Liver (tissue), 9 donors: ENCODE results near the gene RANBP1. TPM values are rescaled to one million over a fixed set of nuclear protein-coding genes. Genes with fewer than 3 reads are reported as not detected.

Source experiments
- DNase-seq: peaks from one replicate; pipeline ENCODE4 v3.0.0-alpha.2; 2017; ENCODE audit warnings: low spot score
- H3K27ac ChIP-seq, 2 donors: one replicate each; pipeline ENCODE4 v1.7.0; 2013; ENCODE audit warnings: inconsistent platforms in 2 of 2, low read length in 2 of 2, control low read depth in 1 of 2, low read depth in 1 of 2, mild to moderate bottlenecking in 1 of 2
- H3K27me3 ChIP-seq, 4 donors: one replicate each; pipeline versions ENCODE4 v1.6.1 to v1.7.0; 2013; ENCODE audit warnings: low read length in 3 of 4, inconsistent platforms in 1 of 4, mild to moderate bottlenecking in 1 of 4, moderate library complexity in 1 of 4; ENCODE audit not compliant: control insufficient read depth in 4 of 4, insufficient read depth in 4 of 4
- H3K36me3 ChIP-seq, 4 donors: one replicate each; pipeline versions ENCODE4 v1.6.1 to v1.7.0; 2013; ENCODE audit warnings: low read length in 3 of 4, mild to moderate bottlenecking in 3 of 4, low read depth in 1 of 4, moderate library complexity in 1 of 4; ENCODE audit not compliant: control insufficient read depth in 4 of 4, insufficient read depth in 3 of 4
- H3K4me1 ChIP-seq, 4 donors: one replicate each; pipeline versions ENCODE4 v1.6.1 to v1.7.0; 2013; ENCODE audit warnings: low read length in 3 of 4, mild to moderate bottlenecking in 3 of 4, moderate library complexity in 1 of 4; ENCODE audit not compliant: control insufficient read depth in 4 of 4, insufficient read depth in 4 of 4
- H3K4me3 ChIP-seq, 3 donors: one replicate each; pipeline versions ENCODE4 v1.6.1 to v1.7.0; 2013; ENCODE audit warnings: low read length in 3 of 3, control low read depth in 1 of 3, low read depth in 1 of 3, mild to moderate bottlenecking in 1 of 3
- H3K9ac ChIP-seq, 2 donors: one replicate each; pipeline ENCODE4 v1.7.0; 2013; ENCODE audit warnings: low read length in 2 of 2, mild to moderate bottlenecking in 2 of 2, moderate library complexity in 2 of 2, control low read depth in 1 of 2, low read depth in 1 of 2
- H3K9me3 ChIP-seq, 4 donors: one replicate each; pipeline versions ENCODE4 v1.6.1 to v1.7.0; 2013; ENCODE audit warnings: low read length in 3 of 4; ENCODE audit not compliant: control insufficient read depth in 4 of 4
- EGR1 ChIP-seq, 2 donors: IDR thresholded peaks; 2 replicates each; pipeline ENCODE4 v1.6.1; 2016 to 2018; ENCODE audit warnings: antibody characterized with exemption in 2 of 2, low read depth in 2 of 2
- FOXA1 ChIP-seq: IDR thresholded peaks from 2 replicates; pipeline ENCODE4 v1.6.1; 2016; ENCODE audit warnings: antibody characterized with exemption
- FOXA2 ChIP-seq: IDR thresholded peaks from 2 replicates; pipeline ENCODE4 v1.6.1; 2016; ENCODE audit warnings: antibody characterized with exemption
- GABPA ChIP-seq, 2 donors: IDR thresholded peaks in 1 of 2; conservative IDR thresholded peaks in 1 of 2; 2 replicates each; pipeline ENCODE4 v1.6.1; 2016; ENCODE audit warnings: antibody characterized with exemption in 2 of 2, mild to moderate bottlenecking in 1 of 2, moderate library complexity in 1 of 2
- HNF4A ChIP-seq, 2 donors: conservative IDR thresholded peaks; 2 replicates each; pipeline ENCODE4 v1.6.1; 2016; ENCODE audit warnings: antibody characterized with exemption in 2 of 2, mild to moderate bottlenecking in 2 of 2
- HNF4G ChIP-seq: IDR thresholded peaks from 2 replicates; pipeline ENCODE4 v1.6.1; 2016; ENCODE audit warnings: antibody characterized with exemption
- JUND ChIP-seq, 2 donors: IDR thresholded peaks; 2 replicates each; pipeline ENCODE4 v1.6.1; 2016; ENCODE audit warnings: antibody characterized with exemption in 2 of 2
- MAX ChIP-seq: IDR thresholded peaks from 2 replicates; pipeline ENCODE4 v1.6.1; 2016; ENCODE audit warnings: antibody characterized with exemption
- NR2F2 ChIP-seq: IDR thresholded peaks from 2 replicates; pipeline ENCODE4 v1.6.1; 2016; ENCODE audit warnings: antibody characterized with exemption
- RAD21 ChIP-seq, 2 donors: IDR thresholded peaks; 2 replicates each; pipeline ENCODE4 v1.6.1; 2016; ENCODE audit warnings: antibody characterized with exemption in 2 of 2, mild to moderate bottlenecking in 2 of 2
- REST ChIP-seq: IDR thresholded peaks from 2 replicates; pipeline ENCODE4 v1.6.1; 2016; ENCODE audit warnings: antibody characterized with exemption, mild to moderate bottlenecking
- RXRA ChIP-seq, 2 donors: IDR thresholded peaks; 2 replicates each; pipeline ENCODE4 v1.6.1; 2017 to 2018; ENCODE audit warnings: antibody characterized with exemption in 2 of 2, mild to moderate bottlenecking in 1 of 2
- SP1 ChIP-seq: IDR thresholded peaks from 2 replicates; pipeline ENCODE4 v1.6.1; 2018; ENCODE audit warnings: antibody characterized with exemption, mild to moderate bottlenecking
- TAF1 ChIP-seq: conservative IDR thresholded peaks from 2 replicates; pipeline ENCODE4 v1.6.1; 2016; ENCODE audit warnings: antibody characterized with exemption, mild to moderate bottlenecking
- YY1 ChIP-seq: IDR thresholded peaks from 2 replicates; pipeline ENCODE4 v1.6.1; 2016; ENCODE audit warnings: antibody characterized with exemption, mild to moderate bottlenecking
- ZBTB33 ChIP-seq: IDR thresholded peaks from 2 replicates; pipeline ENCODE4 v1.6.1; 2016; ENCODE audit warnings: antibody characterized with exemption
- WGBS: extraction: QIAGEN DNeasy Blood & Tissue Kit; methylation state at CpG from one replicate; pipeline ENCODE4 v1.1.7; 2013; 5-methylcytosine and 5-hydroxymethylcytosine counted together
- polyA plus RNA-seq, 2 donors: library from polyadenylated mRNA; stranded (reverse) in 1 of 2; unstranded in 1 of 2; fragments of 200-250 nt in 1 of 2; fragments of >200 nt in 1 of 2; fragmentation: Nextera tagmentation in 1 of 2; extraction: Ambion mirVana in 1 of 2; gene quantifications; one replicate each; pipeline versions ENCODE4 v1.2.1 to v1.2.3, GENCODE V29; 2013 to 2015
- total RNA-seq, 2 donors: library from RNA; depleted of rRNA; stranded (reverse); fragments of >200 nt; gene quantifications; one replicate each; pipeline ENCODE4 v1.2.3, GENCODE V29; 2014
- TF ChIP-seq, protein P1 (sequence below): IDR thresholded peaks from 2 replicates; pipeline ENCODE4 v1.6.1; 2016; ENCODE audit warnings: antibody characterized with exemption
- TF ChIP-seq, protein P2 (sequence below): fragments of 150-350 bp; IDR thresholded peaks from 2 replicates; pipeline ENCODE4 v1.5.1; 2017; ENCODE audit warnings: improper control_type of control experiment, low read depth, low read length; ENCODE audit not compliant: missing input control
- donor health status: healthy.
- donor health status: healthy.
- donor health status: healthy.
- donor health status: healthy.
- donor health status: healthy.

RANBP1 gene
- total and polyA plus RNA-seq, 4 donors = 62.3 to 102 (median 87.8) TPM

DNA sequence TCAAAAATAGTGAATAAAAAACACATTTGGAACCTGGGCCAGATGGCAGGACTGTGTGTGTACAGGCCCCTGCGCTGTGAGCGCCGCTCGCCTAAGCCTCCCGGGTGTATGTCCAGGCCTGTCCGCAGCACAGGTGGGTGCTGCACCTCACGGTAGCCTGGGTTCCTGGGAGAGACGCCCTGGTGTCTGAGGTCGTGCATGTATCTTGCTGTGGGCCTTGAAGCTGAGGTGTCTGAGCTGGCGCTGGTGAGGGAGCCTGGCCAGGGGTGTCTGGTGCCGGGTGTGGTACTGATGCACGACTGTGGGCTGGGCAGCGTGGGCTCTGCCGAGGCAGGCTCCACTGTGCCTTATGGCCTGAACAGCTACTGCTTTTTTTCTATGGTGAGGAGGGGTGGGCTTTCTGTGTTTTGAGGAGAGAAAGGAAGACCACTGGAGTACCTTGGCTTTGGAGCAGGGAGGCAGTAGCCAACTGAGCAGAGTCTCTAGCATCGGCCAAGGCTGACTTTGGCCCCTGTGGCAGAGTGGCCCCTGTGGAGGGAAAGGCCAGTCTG is 11.5 kb downstream of the RANBP1 start:
- TF ChIP-seq SP1 (no peak), RAD21 (IDR thresholded peaks at IDR 0.05) (no peak), RXRA (IDR thresholded peaks at IDR 0.05) (no peak), FOXA1 (no peak), GABPA (IDR thresholded peaks at IDR 0.05 in 1 of 2, conservative IDR thresholded peaks at IDR 0.05 in 1 of 2) (no peak), ZBTB33 (no peak), HNF4A (conservative IDR thresholded peaks at IDR 0.05) (no peak), REST (no peak), YY1 (no peak), JUND (IDR thresholded peaks at IDR 0.05) (no peak), MAX (no peak), TAF1 (no peak), HNF4G (no peak), NR2F2 (no peak), EGR1 (IDR thresholded peaks at IDR 0.05; ENCODE audit: low read depth in 2 of 2) (no peak), FOXA2 (no peak)
- TF ChIP-seq, protein P1, sequence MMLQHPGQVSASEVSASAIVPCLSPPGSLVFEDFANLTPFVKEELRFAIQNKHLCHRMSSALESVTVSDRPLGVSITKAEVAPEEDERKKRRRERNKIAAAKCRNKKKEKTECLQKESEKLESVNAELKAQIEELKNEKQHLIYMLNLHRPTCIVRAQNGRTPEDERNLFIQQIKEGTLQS = no peak
- TF ChIP-seq, protein P2, sequence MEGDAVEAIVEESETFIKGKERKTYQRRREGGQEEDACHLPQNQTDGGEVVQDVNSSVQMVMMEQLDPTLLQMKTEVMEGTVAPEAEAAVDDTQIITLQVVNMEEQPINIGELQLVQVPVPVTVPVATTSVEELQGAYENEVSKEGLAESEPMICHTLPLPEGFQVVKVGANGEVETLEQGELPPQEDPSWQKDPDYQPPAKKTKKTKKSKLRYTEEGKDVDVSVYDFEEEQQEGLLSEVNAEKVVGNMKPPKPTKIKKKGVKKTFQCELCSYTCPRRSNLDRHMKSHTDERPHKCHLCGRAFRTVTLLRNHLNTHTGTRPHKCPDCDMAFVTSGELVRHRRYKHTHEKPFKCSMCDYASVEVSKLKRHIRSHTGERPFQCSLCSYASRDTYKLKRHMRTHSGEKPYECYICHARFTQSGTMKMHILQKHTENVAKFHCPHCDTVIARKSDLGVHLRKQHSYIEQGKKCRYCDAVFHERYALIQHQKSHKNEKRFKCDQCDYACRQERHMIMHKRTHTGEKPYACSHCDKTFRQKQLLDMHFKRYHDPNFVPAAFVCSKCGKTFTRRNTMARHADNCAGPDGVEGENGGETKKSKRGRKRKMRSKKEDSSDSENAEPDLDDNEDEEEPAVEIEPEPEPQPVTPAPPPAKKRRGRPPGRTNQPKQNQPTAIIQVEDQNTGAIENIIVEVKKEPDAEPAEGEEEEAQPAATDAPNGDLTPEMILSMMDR = no peak
- no peak overlapping the region for H3K9ac ChIP-seq
- no peak for DNase-seq
- 94% methylated on average over 15 of the region's 15 CpGs for WGBS
- H3K9me3 ChIP-seq = no peaks in the 10 kb centered on the region
- H3K4me1 ChIP-seq = peaks cover 5 to 78% (median 65%) of the 10 kb centered on the region in 4 donors
- H3K36me3 ChIP-seq = peaks cover 4 to 17% (median 5%) of the 10 kb centered on the region in 4 donors
- H3K27ac ChIP-seq = no peak overlapping the region
- H3K4me3 ChIP-seq = no peak overlapping the region
- no peaks in the 10 kb centered on the region for H3K27me3 ChIP-seq
